DND-41 (cell line): ENCODE results near the gene DNAJC4.

Source experiments
- ATAC-seq: fragments of 200-7000 bp; cut with Tn5 transposase; 3 replicates; pipeline ENCODE4 v1.9.1; 2021; ENCODE audit warnings: low read depth; ENCODE audit not compliant: insufficient read depth
- DNase-seq: peaks from one replicate; pipeline ENCODE4 v3.0.0-alpha.2; 2020
- H2AFZ ChIP-seq: 2 replicates; pipeline ENCODE4 v1.6.0; 2012; ENCODE audit warnings: low read depth, low read length
- H3K27ac ChIP-seq: 2 replicates; pipeline ENCODE4 v1.5.1; 2012; ENCODE audit warnings: low read length, inconsistent platforms
- H3K27me3 ChIP-seq: fragments of 200-600 bp; sonication (generic); 2 replicates; pipeline ENCODE4 v1.6.0; 2012; ENCODE audit warnings: low read length, mild to moderate bottlenecking, inconsistent platforms; ENCODE audit not compliant: insufficient read depth, poor library complexity
- H3K36me3 ChIP-seq: 2 replicates; pipeline ENCODE4 v1.5.1; 2012; ENCODE audit warnings: low read length, inconsistent platforms; ENCODE audit not compliant: insufficient read depth
- H3K4me1 ChIP-seq: 2 replicates; pipeline ENCODE4 v1.5.1; 2012; ENCODE audit warnings: mild to moderate bottlenecking, low read length; ENCODE audit not compliant: insufficient read depth
- H3K4me2 ChIP-seq: 2 replicates; pipeline ENCODE4 v1.6.0; 2012; ENCODE audit warnings: mild to moderate bottlenecking, moderate library complexity, low read length, inconsistent platforms; ENCODE audit not compliant: insufficient read depth
- H3K4me3 ChIP-seq, 2 experiments: fragments of 200-600 bp in 1 of 2; shearing (Covaris generic) in 1 of 2; 2 replicates each; pipeline ENCODE4 v1.5.1; 2012 to 2016; ENCODE audit warnings: inconsistent platforms in 2 of 2, low read length in 2 of 2, mild to moderate bottlenecking in 2 of 2, low read depth in 1 of 2, moderate library complexity in 1 of 2
- H3K79me2 ChIP-seq: 2 replicates; pipeline ENCODE4 v1.6.0; 2012; ENCODE audit warnings: low read length, inconsistent platforms; ENCODE audit not compliant: insufficient read depth
- H3K9ac ChIP-seq: 2 replicates; pipeline ENCODE4 v1.6.0; 2012; ENCODE audit warnings: low read depth, mild to moderate bottlenecking, inconsistent platforms, low read length, moderate library complexity
- H3K9me3 ChIP-seq: 2 replicates; pipeline ENCODE4 v1.5.1; 2012; ENCODE audit warnings: low read length, moderate library complexity, mild to moderate bottlenecking, inconsistent platforms; ENCODE audit not compliant: insufficient read depth, severe bottlenecking
- H4K20me1 ChIP-seq: 2 replicates; pipeline ENCODE4 v1.6.0; 2012; ENCODE audit warnings: low read length; ENCODE audit not compliant: insufficient read depth
- CTCF ChIP-seq: IDR thresholded peaks from 2 replicates; pipeline ENCODE4 v1.5.1; 2012; ENCODE audit warnings: borderline replicate concordance, low read length, moderate library complexity, mild to moderate bottlenecking; ENCODE audit not compliant: poor library complexity, severe bottlenecking; ENCODE audit errors: extremely low read depth
- EZH2 ChIP-seq: IDR thresholded peaks from 3 replicates; pipeline ENCODE4 v1.6.1; 2012; ENCODE audit warnings: borderline replicate concordance, low read depth, mild to moderate bottlenecking, moderate library complexity, low read length, inconsistent platforms; ENCODE audit not compliant: severe bottlenecking

DNAJC4 gene

GRCh38 chr11:64225608-64226506, 4.5 kb upstream of the DNAJC4 start, which contains the start of the genes NUDT22 and TRPT1:
Gene NUDT22 (plus strand): TSS chr11:64226274. CDS start chr11:64226653, 379 bp downstream.
Gene TRPT1 (minus strand): TSS chr11:64226186. CDS start chr11:64225860, 326 bp downstream.
- H2AFZ ChIP-seq = peak within 1 kb of the TSS; percentile 84
- H3K27me3 ChIP-seq = no peaks in the 10 kb centered on the region
- ATAC-seq (peak; percentile 73), DNase-seq (peak; percentile 95)
- H3K9me3 ChIP-seq = no peaks in the 10 kb centered on the region
- peak within 1 kb of the TSS; percentile 75 for H3K9ac ChIP-seq
- H3K36me3 ChIP-seq = peaks cover 36% of the 10 kb centered on the region
- H3K4me1 ChIP-seq = peaks cover 57% of the 10 kb centered on the region
- H3K79me2 ChIP-seq = peaks cover 37% of the 10 kb centered on the region
- peak within 1 kb of the TSS; percentile 91 for H3K27ac ChIP-seq
- peak within 1 kb of the TSS; percentile 96 for H3K4me2 ChIP-seq
- TF ChIP-seq EZH2 (no peak), CTCF (peak; percentile 54)
- H3K4me3 ChIP-seq = peak within 1 kb of the TSS; percentile 60 to 81
- peaks cover 7% of the 10 kb centered on the region for H4K20me1 ChIP-seq

- peak overlapping the region; percentile 81 for H3K27ac ChIP-seq
- no peaks in the 10 kb centered on the region for H3K27me3 ChIP-seq
- H4K20me1 ChIP-seq = peaks cover 7% of the 10 kb centered on the region
- H3K4me2 ChIP-seq = peak overlapping the region; percentile 96
- peak overlapping the region; percentile 60 to 81; a peak in 3 of 4 replicates for H3K4me3 ChIP-seq
- H2AFZ ChIP-seq = peak overlapping the region; percentile 67
- DNase-seq (peak; percentile 79), ATAC-seq (peak; percentile 54)
- H3K36me3 ChIP-seq = peaks cover 30% of the 10 kb centered on the region
- peak overlapping the region; percentile 75 for H3K9ac ChIP-seq
- H3K9me3 ChIP-seq = no peaks in the 10 kb centered on the region
- peaks cover 63% of the 10 kb centered on the region for H3K4me1 ChIP-seq
- peaks cover 37% of the 10 kb centered on the region for H3K79me2 ChIP-seq
- TF ChIP-seq EZH2 = no peak
- no peak for TF ChIP-seq CTCF
These were observed 3.8 kb upstream of the DNAJC4 start for GRCh38 chr11:64226507-64227051.

GRCh38 chr11:64227405-64227956, 2.9 kb upstream of the DNAJC4 start:
- Histone ChIP-seq H3K36me3 (peaks cover 29% of the 10 kb centered on the region), H3K4me3 (peak overlapping the region in 1 of 2 experiments; percentile 81; a peak in 3 of 4 replicates), H3K79me2 (peaks cover 37% of the 10 kb centered on the region), H2AFZ (no peak overlapping the region), H3K4me2 (peak overlapping the region; percentile 96), H3K27ac (peak overlapping the region; percentile 81), H4K20me1 (peaks cover 7% of the 10 kb centered on the region), H3K4me1 (peaks cover 72% of the 10 kb centered on the region), H3K9ac (peak overlapping the region; percentile 75), H3K9me3 (no peaks in the 10 kb centered on the region), H3K27me3 (no peaks in the 10 kb centered on the region)
- TF ChIP-seq EZH2 (no peak), CTCF (no peak)
- ATAC-seq (no peak), DNase-seq (no peak)
